LoVo (cell line): Measurements from ENCODE around the gene RHBDD1.
A peak's percentile ranks its signal among the peaks of the same experiment; 100 is the strongest.

Source experiments
- DNase-seq: peaks from one replicate; pipeline ENCODE4 v3.0.0-alpha.2; 2016; ENCODE audit warnings: low spot score

The RHBDD1 gene

DNA sequence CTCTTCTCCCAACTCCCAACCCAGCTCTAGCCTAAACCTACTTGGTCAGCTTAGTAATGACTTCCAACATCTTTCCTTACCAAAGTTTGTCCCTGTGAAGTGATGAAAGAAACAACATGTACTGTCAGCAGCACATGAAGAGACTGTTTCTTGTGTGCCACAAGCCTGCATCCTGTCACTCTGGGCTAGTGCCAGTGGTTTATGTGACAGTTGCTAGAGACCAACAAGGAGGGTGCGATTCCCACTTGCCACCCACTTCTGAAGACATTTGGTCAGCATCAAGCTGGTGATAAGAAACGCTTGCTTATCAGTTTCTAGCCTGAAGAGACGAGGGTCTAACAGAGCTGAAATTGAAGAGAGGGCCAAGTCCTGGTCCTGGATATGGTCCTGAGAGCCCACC, 195.5 kb downstream of the RHBDD1 start:
- DNase-seq: no peak

GRCh38 chr2:227033471-227034148, 197.8 kb downstream of the RHBDD1 start:
- peak; percentile 23 for DNase-seq

GRCh38 chr2:227035711-227036367, 200.0 kb downstream of the RHBDD1 start:
- DNase-seq: no peak

DNA sequence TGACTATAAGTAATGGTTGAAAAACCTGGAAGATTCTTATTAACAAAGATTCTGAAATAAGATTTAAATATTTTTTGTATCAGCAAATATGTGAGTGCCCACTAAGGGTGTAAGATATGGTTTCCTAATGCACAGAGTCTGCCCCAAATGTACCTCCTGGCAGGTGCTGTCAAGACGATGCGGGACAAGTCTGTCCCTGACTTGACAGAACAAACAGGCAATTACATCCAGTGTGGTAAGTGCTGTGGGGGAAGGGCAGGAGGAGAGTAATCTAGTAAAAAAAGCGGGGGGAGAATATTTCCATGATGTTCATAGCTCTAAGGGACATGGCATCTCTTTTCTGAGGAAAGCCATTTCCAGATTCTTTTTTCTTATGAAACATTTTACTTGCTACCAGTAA, 200.7 kb downstream of the RHBDD1 start:
- DNase-seq: no peak

GRCh38 chr2:227038550-227039189, 202.8 kb downstream of the RHBDD1 start:
- no peak for DNase-seq

- DNase-seq: no peak
These were observed 208.1 kb downstream of the RHBDD1 start for GRCh38 chr2:227043981-227044380.
